Hippocampal formation (tissue), 2 donors: ENCODE results near the gene GPR85.
"Not testable (repeated sequence)": the region's sequence is repeated elsewhere in the genome, so short reads cannot be mapped to it uniquely, and the experiment has no call there.

Source experiments
- DNase-seq, 2 donors: peaks; one replicate each; lab custom pipeline; 2025; lab: John Stamatoyannopoulos, UW

Gene GPR85, protein sequence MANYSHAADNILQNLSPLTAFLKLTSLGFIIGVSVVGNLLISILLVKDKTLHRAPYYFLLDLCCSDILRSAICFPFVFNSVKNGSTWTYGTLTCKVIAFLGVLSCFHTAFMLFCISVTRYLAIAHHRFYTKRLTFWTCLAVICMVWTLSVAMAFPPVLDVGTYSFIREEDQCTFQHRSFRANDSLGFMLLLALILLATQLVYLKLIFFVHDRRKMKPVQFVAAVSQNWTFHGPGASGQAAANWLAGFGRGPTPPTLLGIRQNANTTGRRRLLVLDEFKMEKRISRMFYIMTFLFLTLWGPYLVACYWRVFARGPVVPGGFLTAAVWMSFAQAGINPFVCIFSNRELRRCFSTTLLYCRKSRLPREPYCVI

DNA sequence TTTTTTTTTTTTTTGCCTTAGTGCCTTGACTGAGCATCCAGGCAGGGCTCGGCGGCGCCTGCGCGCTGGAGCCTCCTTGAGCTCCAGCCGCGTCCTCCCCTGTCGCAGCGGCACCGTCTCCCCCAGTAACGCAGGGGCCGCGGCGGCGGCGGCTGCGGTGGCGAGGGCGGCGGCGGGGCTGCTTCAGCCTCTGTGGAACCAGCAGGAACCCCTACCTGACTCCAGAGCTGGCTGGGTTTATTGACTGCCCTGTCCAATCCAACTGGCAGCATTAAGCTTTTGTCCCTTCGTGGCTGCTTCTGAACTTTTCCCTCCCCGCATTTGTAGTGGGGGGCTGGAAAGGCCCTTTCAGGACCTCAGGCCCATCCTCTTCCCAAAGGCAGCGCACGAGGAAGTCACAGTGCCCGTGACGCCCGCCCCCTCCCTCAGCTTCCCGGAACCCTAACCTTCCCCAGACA is at the start of gene GPR85:
TSS of gene GPR85 (minus strand) at position 397 of the 458 bp plus-strand sequence. CDS start 2,106 bp downstream, outside the sequence.
- DNase-seq = no peak

DNA sequence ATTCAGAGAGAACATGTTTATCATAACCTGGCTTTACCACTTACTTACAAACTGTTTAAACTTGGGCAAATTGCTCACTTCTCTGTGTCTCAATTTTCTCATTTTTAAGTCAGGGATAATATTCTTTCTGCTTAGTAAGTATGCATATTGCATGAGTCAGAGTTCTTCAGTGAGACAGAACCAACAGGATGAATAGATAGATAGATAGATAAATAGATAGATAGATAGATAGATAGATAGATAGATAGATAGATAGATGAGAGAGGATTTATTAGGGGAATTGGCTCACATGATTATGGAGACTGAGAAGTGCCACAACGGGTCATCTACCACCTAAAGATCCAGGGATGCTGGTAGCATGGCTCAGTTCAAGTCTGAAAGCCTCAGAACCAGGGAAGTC is 47.4 kb upstream of the GPR85 start:
- no peak for DNase-seq

DNA sequence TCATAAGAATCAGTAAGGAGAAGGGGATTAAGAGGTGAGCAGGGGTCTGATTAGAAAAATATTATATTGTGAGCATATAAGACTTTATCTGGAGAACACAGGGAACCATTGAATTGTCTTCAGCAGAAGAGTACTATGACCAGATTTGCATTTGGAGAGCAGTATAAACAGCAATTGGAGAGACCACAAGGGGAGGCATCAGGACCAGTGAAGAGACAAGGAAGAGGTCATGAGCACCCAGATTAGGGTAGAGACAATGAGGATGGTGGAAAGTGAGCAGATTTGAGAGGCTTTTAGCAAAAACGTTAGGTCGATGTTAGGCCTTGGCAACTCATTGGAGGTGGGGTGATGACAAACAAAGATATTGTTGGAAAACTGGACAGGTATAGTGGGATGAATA is 44.7 kb upstream of the GPR85 start:
- DNase-seq = no peak

DNA sequence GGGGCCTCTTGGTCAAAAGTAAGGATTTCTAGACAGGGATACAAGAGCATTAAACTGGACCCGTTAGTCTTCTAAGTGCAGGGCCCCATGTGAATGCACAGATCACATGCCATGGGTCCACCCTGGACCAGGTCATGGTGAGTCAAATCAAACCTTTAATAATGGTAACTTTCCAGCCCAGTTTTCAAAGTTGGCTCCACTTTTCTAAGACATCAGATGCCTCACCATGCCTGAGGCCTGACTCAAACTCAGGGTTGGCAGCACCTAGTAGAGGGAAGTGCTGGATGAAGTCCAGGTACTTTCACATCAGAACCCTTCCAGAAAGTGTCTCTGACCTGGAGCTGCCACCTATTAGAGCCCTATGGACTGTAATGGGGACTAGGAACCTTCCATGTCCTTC is 41.4 kb upstream of the GPR85 start:
- no peak for DNase-seq

DNA sequence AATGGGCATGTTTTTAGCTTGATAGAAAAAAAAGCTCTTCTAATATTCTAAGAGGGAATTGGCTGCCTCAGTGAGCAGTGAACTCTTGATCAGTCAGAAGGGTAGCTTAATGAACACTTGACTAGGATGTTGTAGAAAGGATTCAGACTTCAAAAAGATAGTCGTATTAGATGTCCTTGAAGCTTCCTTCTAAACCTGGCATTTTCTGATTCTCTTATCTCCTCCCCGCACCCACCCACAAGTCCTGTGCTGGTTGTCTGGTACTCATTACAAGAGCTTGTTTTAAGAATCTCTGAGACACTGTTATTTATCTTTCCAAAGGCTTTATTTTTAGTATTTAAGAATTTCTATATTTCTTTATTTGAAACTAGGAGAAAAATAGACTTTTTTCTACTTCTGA is 39.1 kb upstream of the GPR85 start:
- no peak for DNase-seq

DNA sequence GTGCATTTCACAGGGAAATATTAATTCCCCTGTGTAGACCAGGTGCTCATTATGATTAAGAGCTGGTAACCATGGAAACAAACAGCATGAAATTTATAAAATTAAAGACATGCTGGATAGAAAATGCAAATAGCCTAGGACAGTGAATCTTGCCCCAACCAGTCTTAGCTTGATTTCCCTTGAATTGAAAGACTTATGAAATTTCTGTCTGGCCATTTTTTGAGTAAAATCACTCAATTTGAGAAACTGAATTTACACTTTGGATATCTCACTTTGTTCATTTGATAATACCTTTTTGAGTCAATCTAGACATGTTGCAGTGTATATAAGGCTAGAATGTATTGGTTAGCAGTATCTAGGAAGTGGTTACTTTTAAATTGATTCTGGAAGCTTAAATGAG is 36.1 kb upstream of the GPR85 start:
- no peak for DNase-seq

DNA sequence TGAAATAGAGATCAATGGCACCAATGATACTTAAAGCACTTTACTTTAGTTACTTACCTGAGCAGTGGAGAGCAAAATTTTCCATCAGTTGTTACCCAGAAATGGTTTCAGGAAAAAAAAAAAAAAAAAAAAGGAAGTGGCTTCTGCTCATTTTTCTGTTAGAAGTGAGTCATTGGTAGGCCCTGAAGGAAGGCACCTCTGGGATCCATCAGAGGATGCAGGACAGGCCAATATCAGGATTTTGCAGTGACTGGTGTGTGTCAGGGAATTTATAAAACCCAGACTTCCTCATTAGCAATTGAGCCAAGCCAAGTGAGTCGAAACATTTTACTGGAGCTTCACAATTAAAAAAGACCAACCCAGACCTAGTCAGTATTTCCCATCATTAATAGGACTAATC is 34.0 kb upstream of the GPR85 start:
- DNase-seq = no peak

DNA sequence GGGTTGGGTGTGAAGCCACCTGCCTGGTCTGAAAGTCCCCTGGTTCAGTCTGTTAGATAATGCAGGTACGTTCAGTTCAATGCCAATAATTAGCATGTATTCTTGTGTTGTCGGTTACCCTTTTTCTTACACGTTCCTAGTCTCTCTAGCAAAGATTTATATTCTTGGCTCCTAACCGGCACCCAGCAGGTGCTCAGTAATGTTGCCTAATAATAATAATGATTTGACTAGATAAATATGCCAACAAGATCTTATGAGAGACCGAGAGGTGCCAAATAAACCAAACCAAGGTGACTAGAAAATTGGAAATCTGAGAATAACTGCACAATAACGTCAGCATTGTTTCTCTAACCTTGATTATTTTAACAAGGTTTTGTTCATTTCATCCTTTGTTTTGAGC is 32.8 kb upstream of the GPR85 start:
- DNase-seq = no peak

DNA sequence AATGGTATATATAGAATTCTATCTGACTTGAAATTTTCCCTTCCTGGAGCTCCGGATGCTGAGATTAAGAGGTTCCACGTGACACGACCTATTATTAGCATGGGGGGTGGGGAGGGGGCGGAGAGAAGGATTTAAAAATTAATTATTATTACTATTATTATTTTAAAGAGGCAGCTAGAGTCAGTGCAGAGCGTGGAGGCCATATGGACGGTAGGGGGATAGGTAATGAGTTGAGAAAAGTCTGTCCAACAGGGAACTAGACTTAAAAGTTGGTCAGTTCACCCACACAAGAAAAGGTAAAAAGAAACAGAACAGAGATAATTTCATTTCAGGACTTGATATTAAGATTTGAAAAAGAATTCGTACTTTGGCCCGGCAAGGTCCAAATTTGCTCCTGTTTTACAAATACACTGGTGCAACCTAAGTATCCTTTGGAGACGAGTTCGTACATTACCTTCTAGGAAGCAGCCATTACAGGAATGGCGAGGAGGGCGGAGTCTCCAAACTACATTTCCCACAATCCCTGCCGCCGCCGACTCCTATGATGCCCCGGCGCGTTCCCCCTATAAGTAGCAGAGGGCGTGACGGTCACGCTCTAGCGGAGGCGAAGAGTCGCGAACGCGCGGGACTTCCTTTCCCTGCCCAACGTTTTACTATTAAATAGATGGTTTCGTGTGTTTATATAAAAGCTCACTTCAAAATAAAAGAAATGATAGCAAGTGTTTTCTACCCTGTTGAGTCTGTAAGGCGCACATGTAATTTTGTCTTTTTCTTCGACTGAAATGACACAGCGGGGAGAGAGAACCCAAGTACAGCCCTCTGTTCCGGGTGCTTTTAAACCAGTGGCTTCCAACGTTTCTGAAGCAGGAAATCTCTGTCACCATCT is 31.7 kb upstream of the GPR85 start, which contains the start of gene SMIM30:
TSS of gene SMIM30 (minus strand) at position 481 of the 886 bp plus-strand sequence. CDS start 976 bp downstream, outside the sequence.
- DNase-seq = peak; percentile 91 to 95

DNA sequence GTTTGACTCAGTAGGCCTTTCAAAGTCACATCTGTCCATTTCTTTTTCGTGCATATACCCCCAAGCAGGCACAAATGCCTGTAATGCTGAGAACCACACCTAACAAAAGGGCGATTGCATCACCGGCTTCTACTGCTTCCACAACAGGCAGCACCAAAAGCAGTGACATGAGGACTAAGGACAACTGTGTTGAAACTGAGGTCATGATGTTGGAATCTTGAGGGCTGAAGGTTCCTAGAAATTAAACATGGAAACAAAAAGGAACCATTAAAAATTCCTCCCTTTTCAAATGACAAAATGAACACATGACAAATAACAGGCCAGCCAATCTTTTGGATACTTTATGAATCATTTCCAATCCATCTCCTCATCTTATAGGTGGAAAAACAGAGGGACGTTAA is 30.7 kb upstream of the GPR85 start:
- not testable (repeated sequence) for DNase-seq

DNA sequence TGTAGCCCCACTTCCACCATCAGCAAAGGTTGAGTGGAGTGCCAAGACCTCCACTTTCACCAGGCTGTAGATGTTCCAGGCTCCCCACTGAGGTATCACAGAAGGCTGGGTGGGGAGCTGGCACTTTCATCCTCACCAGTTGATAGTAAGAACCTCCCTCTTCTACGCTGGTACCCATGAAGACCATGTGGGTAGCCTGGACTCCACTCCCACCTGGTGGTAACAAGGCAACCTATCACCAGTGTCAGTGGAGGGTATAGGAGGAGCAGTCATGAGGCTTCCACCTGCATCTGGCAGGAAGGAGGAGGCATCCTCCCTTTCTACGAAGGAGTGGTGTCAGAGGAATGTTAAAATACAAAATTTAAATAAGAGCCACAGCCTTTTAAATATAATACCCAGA is 27.3 kb upstream of the GPR85 start:
- DNase-seq = no peak

DNA sequence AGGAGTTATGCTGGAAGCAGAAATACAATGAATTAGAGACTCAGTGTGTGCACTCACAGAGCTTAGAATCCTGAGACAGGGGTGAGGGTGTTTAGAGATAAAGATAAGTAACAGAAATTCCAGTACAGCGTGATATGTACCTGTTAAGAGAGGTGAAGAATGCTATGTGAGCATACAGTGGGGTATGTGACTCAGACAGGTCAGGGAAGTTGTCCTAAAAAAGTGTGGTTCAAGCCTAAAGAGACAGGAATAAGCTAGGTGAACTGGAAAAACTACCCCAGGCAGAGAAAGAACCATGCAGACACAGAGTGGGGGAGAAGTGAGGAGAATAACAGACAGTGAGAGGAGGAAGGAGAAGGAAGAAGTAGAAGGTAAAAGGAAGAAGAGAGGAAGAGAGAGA is 23.1 kb upstream of the GPR85 start:
- no peak for DNase-seq

DNA sequence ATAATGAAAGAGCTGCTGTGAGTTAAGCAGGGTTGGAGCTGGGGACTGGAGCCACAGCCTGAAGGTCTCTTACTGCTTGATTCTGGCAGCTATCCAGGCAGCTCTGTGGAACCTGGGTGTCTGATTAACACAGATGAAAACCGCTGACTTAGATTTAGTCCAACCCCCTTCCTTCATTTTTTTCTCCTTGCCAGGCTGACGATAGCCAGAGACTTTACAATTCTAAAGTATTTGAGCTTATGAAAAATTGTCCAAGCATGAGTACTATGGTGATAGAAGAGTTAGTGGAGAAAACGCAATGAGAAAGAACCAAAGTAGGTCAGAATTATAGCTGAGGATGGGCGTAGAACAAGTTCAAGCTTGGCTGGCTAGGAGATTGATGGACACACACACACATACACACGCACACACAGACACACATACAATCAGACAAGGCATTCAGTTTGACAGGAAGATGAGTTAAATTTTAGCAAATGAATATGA is 13.5 kb upstream of the GPR85 start:
- DNase-seq = no peak

DNA sequence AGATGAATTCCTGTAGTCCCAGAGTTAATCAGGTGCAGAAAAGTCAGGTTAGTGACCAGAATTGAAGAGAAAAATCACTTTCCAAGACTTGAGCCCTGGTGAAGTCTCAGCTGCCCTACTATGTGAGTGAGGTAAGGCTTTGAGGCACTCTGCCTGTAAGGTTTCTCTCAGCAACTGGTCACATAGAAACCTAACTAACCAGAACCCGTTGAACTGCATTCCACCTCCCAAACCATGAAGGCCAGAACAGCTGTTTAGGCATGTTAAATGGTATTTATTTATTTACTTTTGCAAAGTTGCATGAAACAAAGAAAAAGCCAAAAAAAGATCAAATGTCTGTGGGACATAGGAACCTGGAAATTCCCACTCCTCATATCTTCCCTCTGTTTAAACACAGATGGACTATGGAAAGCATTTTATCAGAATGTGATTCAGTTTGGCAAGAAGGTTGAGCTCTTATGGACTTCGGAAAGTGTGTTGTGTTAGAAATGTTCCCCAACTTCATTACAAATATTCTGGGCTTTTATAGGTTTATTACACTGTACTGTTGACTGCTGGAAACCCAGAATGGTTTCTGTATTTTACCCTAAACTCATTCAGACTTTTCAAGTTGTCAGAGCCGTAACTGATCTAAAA is 12.8 kb upstream of the GPR85 start:
- no peak for DNase-seq

DNA sequence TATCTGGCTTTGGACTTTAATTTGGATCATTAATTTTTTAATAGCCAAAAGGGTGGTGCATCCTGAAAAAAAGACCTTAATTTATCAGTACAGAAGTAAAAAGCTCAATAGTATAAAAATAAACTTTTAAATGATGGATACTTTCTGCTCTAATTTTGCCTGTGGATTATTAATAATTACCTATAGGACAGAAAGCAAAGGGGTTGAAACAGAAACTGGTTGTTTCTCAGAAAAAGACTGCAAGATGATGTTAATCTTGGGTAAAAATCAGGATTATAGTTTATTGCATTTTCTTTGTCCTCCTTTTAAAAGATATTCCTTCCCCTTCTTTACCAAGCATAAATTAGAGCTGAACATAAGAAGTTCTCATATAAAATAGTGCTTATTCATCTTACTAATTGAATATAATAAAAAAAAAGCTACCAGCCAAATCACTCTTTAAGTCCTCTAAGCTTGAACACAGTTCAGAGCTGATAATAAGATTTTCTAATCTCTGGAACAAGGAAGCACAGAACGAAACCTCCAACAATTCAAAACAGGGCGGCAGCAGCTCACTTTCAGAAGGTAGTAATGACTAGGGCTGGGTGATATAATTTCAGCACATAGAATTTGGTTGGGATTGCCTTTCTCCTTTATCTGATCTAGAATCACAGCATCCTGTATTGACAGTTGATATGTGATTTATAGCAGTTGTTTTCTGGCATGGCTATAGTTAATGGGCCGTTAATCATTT is 8.1 kb upstream of the GPR85 start:
- DNase-seq = no peak

DNA sequence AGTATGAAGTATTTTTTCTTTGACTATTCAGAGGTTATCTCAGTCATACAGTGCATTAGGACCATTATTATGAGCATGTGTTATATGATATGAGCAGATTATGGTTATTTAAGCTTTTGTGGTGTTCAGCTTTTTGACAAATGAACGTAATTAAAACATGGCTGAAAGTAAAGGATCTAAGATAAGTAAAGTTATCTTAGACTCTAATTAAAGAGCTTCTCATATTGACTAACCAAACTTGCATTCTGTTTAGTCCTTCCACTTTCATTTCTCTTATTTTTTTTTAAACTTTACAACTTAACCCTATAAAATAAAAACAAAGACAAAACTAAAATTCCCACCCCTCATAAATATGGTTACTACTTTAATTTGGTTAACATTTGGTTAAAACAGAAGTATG is 6.9 kb upstream of the GPR85 start:
- no peak for DNase-seq

DNA sequence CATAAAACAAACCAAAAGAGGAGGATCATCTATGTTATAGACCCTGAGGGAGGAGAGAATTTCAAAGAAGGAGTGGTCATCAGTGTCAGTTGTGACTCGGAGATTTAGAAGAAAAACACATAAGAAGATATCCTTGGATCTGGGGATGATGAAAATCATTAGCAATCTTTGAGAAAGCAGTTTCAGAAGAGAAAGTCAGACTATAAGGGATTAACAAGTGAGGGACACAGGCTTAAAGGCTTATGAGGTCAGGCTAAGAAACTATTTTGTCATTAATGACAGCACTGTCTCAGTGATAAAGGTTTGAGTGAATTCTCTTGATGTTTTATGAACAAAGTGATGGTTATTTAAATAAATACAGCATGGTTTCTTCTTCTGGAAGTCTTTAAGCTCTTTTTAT is 6.1 kb upstream of the GPR85 start:
- no peak for DNase-seq

DNA sequence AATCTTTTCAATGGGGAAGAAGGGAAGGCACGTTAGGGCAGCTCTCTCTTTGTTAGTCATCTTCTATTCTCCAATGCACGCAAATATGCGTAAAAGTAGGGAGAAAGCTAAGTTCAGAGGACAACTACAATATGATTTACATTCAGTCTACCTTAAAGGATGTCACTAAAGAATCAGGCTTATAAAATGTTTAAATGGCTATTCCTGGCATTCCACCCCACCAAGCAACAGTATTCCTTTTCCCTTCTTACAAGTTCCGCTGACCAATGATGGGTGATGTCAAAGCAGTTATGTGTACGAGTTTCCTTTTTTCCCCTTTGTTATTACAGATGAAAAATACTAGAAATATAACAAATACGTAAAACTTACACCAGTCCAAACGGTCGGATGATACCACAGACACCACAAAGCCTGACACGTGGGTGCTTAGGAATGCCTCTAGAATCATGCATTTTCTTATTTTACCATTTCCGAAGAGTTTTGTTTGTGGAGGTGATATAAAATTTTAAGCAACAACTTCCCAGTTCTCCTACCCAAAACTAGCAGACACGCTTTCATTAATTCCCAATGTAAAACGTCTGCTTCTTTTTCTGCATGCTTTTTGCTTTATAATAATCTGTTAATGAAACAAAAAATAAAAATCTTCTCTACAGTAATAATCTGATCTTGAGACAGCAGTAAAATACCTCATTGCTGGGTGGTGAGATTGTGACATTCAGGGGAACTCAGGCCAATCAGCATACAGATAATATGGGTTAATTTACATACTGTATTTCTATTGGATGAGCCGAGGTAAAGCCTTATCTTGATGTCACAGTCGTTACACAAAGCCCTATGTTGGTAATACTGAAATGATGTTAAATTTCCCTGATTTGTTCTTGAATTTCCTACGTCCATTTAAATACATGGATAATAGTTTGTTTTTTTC is 708 bp upstream of the GPR85 start:
- peak in 1 of 2 donors; percentile 25 for DNase-seq

DNA sequence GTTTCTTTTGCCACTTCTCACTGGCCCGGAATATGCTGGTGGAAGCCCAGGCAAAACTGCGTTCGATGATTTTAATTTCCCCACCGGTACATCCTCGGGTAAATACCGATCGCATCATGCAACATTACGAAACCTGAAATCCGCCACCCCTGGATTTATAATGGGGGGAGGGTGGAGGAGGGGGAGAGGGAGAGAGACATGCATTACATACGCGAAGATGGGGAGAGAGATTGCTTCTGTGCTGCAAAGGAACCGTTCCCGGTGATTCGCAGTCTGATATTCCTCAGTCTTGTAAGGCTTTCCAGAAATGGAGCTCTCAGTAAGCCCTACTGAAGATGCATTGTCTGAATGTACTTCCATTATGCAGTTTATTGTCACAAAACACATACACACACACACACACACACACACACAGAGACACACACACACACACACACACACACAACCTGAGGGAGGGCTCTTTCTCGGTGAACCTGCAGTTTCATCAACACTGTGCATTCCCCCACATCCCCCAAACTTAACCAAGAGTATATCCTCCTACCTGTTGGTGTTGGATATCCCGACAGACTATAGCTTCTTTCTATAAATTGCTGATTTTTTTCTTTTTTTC is 741 bp downstream of the GPR85 start:
- DNase-seq = no peak
